AG09319 (cell line): ENCODE results near the gene AMBP.

Experiments used
- DNase-seq: peaks from one replicate; pipeline ENCODE4 v3.0.0-alpha.2; 2010; ENCODE audit warnings: low read depth; ENCODE audit errors: extremely low read depth
- CTCF ChIP-seq: IDR thresholded peaks from 2 replicates; pipeline ENCODE4 v1.5.1; 2011; ENCODE audit warnings: low read depth, mild to moderate bottlenecking, inconsistent platforms, low read length, moderate library complexity

AMBP gene

GRCh38 chr9:114093761-114094505 lies 15.8 kb upstream of the AMBP start:
- TF ChIP-seq CTCF = no peak

GRCh38 chr9:114093031-114093471 lies 15.0 kb upstream of the AMBP start:
- no peak for TF ChIP-seq CTCF
- no peak for DNase-seq

More at GRCh38 chr9:114093761-114094505, 15.8 kb upstream of the AMBP start:
- DNase-seq = no peak

- no peak for TF ChIP-seq CTCF
- no peak for DNase-seq
Measured at GRCh38 chr9:114092336-114092735, 14.2 kb upstream of the AMBP start.

- DNase-seq = no peak
- no peak for TF ChIP-seq CTCF
Measured at GRCh38 chr9:114091711-114092110, 13.6 kb upstream of the AMBP start.

- no peak for TF ChIP-seq CTCF
- DNase-seq = no peak
Measured at GRCh38 chr9:114090798-114091197, 12.7 kb upstream of the AMBP start.

GRCh38 chr9:114089206-114089840 lies 11.2 kb upstream of the AMBP start:
- no peak for DNase-seq
- TF ChIP-seq CTCF = no peak

GRCh38 chr9:114088571-114089170 lies 10.6 kb upstream of the AMBP start:
- no peak for TF ChIP-seq CTCF
- no peak for DNase-seq
